IPS DF 6.9 (cell line): ENCODE data around the gene POU3F4.

Source experiments
- DNase-seq: peaks from one replicate; pipeline ENCODE4 v3.0.0-alpha.2; 2013; ENCODE audit warnings: low read depth, low spot score
- H3K27ac ChIP-seq: one replicate; pipeline ENCODE4 v1.5.1; 2013; ENCODE audit warnings: low read length, control low read depth
- H3K27me3 ChIP-seq: 2 replicates; pipeline ENCODE4 v1.6.1; 2013; ENCODE audit warnings: mild to moderate bottlenecking, low read length; ENCODE audit not compliant: control insufficient read depth, insufficient read depth
- H3K36me3 ChIP-seq: 2 replicates; pipeline ENCODE4 v1.6.1; 2013; ENCODE audit warnings: low read length; ENCODE audit not compliant: control insufficient read depth, insufficient read depth
- H3K4me1 ChIP-seq: 2 replicates; pipeline ENCODE4 v1.6.1; 2013; ENCODE audit warnings: low read length; ENCODE audit not compliant: control insufficient read depth, insufficient read depth
- H3K4me3 ChIP-seq: 2 replicates; pipeline ENCODE4 v1.5.1; 2013; ENCODE audit warnings: mild to moderate bottlenecking, low read length
- H3K9me3 ChIP-seq: 2 replicates; pipeline ENCODE4 v1.6.1; 2013; ENCODE audit warnings: low read length, inconsistent platforms; ENCODE audit not compliant: control insufficient read depth, insufficient read depth
- WGBS: extraction: QIAGEN DNeasy Blood & Tissue Kit; methylation state at CpG from one replicate; pipeline ENCODE4 v1.1.7; 2013; ENCODE audit warnings: mixed read lengths, missing lambda C conversion rate; ENCODE audit not compliant: insufficient read length, insufficient coverage; 5-methylcytosine and 5-hydroxymethylcytosine counted together

Gene POU3F4

GRCh38 chrX:83512111-83512510 is 4.0 kb downstream of the POU3F4 start:
- Histone ChIP-seq H3K27ac (no peak overlapping the region), H3K4me3 (no peak overlapping the region), H3K4me1 (no peaks in the 10 kb centered on the region; the same call in 1 of the 2 replicates), H3K9me3 (no peaks in the 10 kb centered on the region; the same call in 1 of the 2 replicates), H3K27me3 (no peaks in the 10 kb centered on the region), H3K36me3 (no peaks in the 10 kb centered on the region)
- DNase-seq: no peak
- no CpG with 5 or more reads among the region's 14 CpGs for WGBS

- no peaks in the 10 kb centered on the region for H3K27me3 ChIP-seq
- no peak overlapping the region for H3K27ac ChIP-seq
- H3K9me3 ChIP-seq: no peaks in the 10 kb centered on the region; the same call in 1 of the 2 replicates
- no peaks in the 10 kb centered on the region for H3K4me1 ChIP-seq
- H3K36me3 ChIP-seq: no peaks in the 10 kb centered on the region
- H3K4me3 ChIP-seq: no peak overlapping the region
- DNase-seq: no peak
- WGBS: no CpG with 5 or more reads among the region's 1 CpG
Observed at GRCh38 chrX:83516597-83516996, 8.5 kb downstream of the POU3F4 start.

- H3K4me1 ChIP-seq: no peaks in the 10 kb centered on the region
- H3K27ac ChIP-seq: no peak overlapping the region
- H3K36me3 ChIP-seq: no peaks in the 10 kb centered on the region
- no peaks in the 10 kb centered on the region for H3K9me3 ChIP-seq
- H3K4me3 ChIP-seq: no peak overlapping the region
- no CpG with 5 or more reads among the region's 1 CpG for WGBS
- H3K27me3 ChIP-seq: no peaks in the 10 kb centered on the region
- no peak for DNase-seq
Observed at GRCh38 chrX:83521905-83522304, 13.8 kb downstream of the POU3F4 start.

- no peak overlapping the region for H3K27ac ChIP-seq
- H3K27me3 ChIP-seq: no peaks in the 10 kb centered on the region
- no peak overlapping the region for H3K4me3 ChIP-seq
- DNase-seq: no peak
- H3K4me1 ChIP-seq: no peaks in the 10 kb centered on the region
- no CpG with 5 or more reads among the region's 1 CpG for WGBS
- 0 out of 2 replicates have a peak, but pooled peaks cover 1% of the 10 kb centered on the region for H3K9me3 ChIP-seq
- H3K36me3 ChIP-seq: no peaks in the 10 kb centered on the region
Observed at GRCh38 chrX:83529950-83530349, 21.9 kb downstream of the POU3F4 start.

- no peak overlapping the region for H3K4me3 ChIP-seq
Observed at GRCh38 chrX:83535417-83536196, 27.5 kb downstream of the POU3F4 start.

More at GRCh38 chrX:83535417-83536196, 27.5 kb downstream of the POU3F4 start:
- DNase-seq: no peak
- H3K4me1 ChIP-seq: no peaks in the 10 kb centered on the region
- no peaks in the 10 kb centered on the region for H3K27me3 ChIP-seq
- WGBS: no CpG with 5 or more reads among the region's 7 CpGs
- H3K36me3 ChIP-seq: no peaks in the 10 kb centered on the region
- peaks cover 1% of the 10 kb centered on the region; the same call in 1 of the 2 replicates for H3K9me3 ChIP-seq
- H3K27ac ChIP-seq: no peak overlapping the region
